NOMO-1 (cell line): Measurements from ENCODE around the gene IL3RA.
"Not testable (repeated sequence)": the region's sequence is repeated elsewhere in the genome, so short reads cannot be mapped to it uniquely, and the experiment has no call there.

Experiments
- DNase-seq, 2 experiments: peaks; one replicate each; lab custom pipeline; 2025; ENCODE audit not compliant: unreplicated experiment in 2 of 2; lab: John Stamatoyannopoulos, UW

The IL3RA gene

GRCh38 chrX:1420371-1420770 lies 83.8 kb downstream of the IL3RA start:
- DNase-seq = no peak

- DNase-seq = no peak
Observed at GRCh38 chrX:1421433-1422134, 85.0 kb downstream of the IL3RA start.

GRCh38 chrX:1422135-1422465 lies 85.5 kb downstream of the IL3RA start:
- no peak for DNase-seq

GRCh38 chrX:1423215-1423614 lies 86.6 kb downstream of the IL3RA start:
- no peak for DNase-seq

GRCh38 chrX:1424147-1424851 lies 87.7 kb downstream of the IL3RA start:
- DNase-seq = no peak

- no peak for DNase-seq
Observed at GRCh38 chrX:1425381-1425780, 88.8 kb downstream of the IL3RA start.

GRCh38 chrX:1426321-1426720 lies 89.7 kb downstream of the IL3RA start:
- DNase-seq = not testable (repeated sequence)

GRCh38 chrX:1427756-1428155 lies 91.2 kb downstream of the IL3RA start:
- DNase-seq = no peak

GRCh38 chrX:1430451-1430850 lies 93.9 kb downstream of the IL3RA start:
- DNase-seq = no peak
